Astrocyte (in vitro differentiated cells and primary cell): ENCODE data around the gene DACT3. TPM values are rescaled to one million over a fixed set of nuclear protein-coding genes. Genes with fewer than 3 reads are reported as not detected.

ENCODE experiments used
- DNase-seq: peaks from one replicate; pipeline ENCODE4 v3.0.0-alpha.2; 2010; ENCODE audit warnings: low read depth
- FAIRE-seq: peaks from 2 replicates; lab custom pipeline; 2011; peaks lifted over from hg19 to GRCh38; lab: Jason Lieb, UNC
- H2AFZ ChIP-seq: 2 replicates; pipeline ENCODE4 v1.6.0; 2012; ENCODE audit warnings: low read depth, low read length, inconsistent platforms
- H3K27ac ChIP-seq: 2 replicates; pipeline ENCODE4 v1.5.1; 2011; ENCODE audit warnings: low read depth, low read length, inconsistent platforms
- H3K27me3 ChIP-seq: 2 replicates; pipeline ENCODE4 v1.6.0; 2011; ENCODE audit warnings: low read length, inconsistent platforms; ENCODE audit not compliant: insufficient read depth
- H3K36me3 ChIP-seq: 2 replicates; pipeline ENCODE4 v1.5.1; 2011; ENCODE audit warnings: low read length, inconsistent platforms; ENCODE audit not compliant: insufficient read depth
- H3K4me1 ChIP-seq: 2 replicates; pipeline ENCODE4 v1.5.1; 2011; ENCODE audit warnings: low read length, inconsistent platforms; ENCODE audit not compliant: insufficient read depth
- H3K4me2 ChIP-seq: 2 replicates; pipeline ENCODE4 v1.6.0; 2012; ENCODE audit warnings: low read length, inconsistent platforms
- H3K4me3 ChIP-seq: 2 replicates; pipeline ENCODE4 v1.5.1; 2011; ENCODE audit warnings: low read depth, mild to moderate bottlenecking, low read length, inconsistent platforms; ENCODE audit not compliant: insufficient read depth
- H3K79me2 ChIP-seq: 2 replicates; pipeline ENCODE4 v1.6.0; 2012; ENCODE audit warnings: mild to moderate bottlenecking, low read length, inconsistent platforms; ENCODE audit not compliant: insufficient read depth
- H3K9ac ChIP-seq: 2 replicates; pipeline ENCODE4 v1.6.0; 2012; ENCODE audit warnings: mild to moderate bottlenecking, low read length, inconsistent platforms
- H3K9me3 ChIP-seq: 2 replicates; pipeline ENCODE4 v1.5.1; 2012; ENCODE audit warnings: low read depth, mild to moderate bottlenecking, low read length, inconsistent platforms; ENCODE audit not compliant: insufficient read depth
- H4K20me1 ChIP-seq: 2 replicates; pipeline ENCODE4 v1.6.0; 2012; ENCODE audit warnings: low read length, inconsistent platforms; ENCODE audit not compliant: insufficient read depth
- H3K27ac Mint-ChIP-seq: one replicate; pipeline ENCODE4 v1.8.0; 2021; ENCODE audit warnings: mild to moderate bottlenecking, mixed read lengths; ENCODE audit not compliant: unreplicated experiment
- H3K27me3 Mint-ChIP-seq: one replicate; pipeline ENCODE4 v1.8.0; 2021; ENCODE audit warnings: low read depth, mixed read lengths; ENCODE audit not compliant: unreplicated experiment
- H3K36me3 Mint-ChIP-seq: one replicate; pipeline ENCODE4 v1.8.0; 2021; ENCODE audit warnings: low read depth, mixed read lengths; ENCODE audit not compliant: unreplicated experiment
- H3K4me1 Mint-ChIP-seq: one replicate; pipeline ENCODE4 v1.8.0; 2021; ENCODE audit warnings: low read depth, mixed read lengths; ENCODE audit not compliant: unreplicated experiment
- H3K4me3 Mint-ChIP-seq: one replicate; pipeline ENCODE4 v1.8.0; 2021; ENCODE audit warnings: mild to moderate bottlenecking, moderate library complexity, mixed read lengths; ENCODE audit not compliant: unreplicated experiment
- H3K9me3 Mint-ChIP-seq: one replicate; pipeline ENCODE4 v1.8.0; 2021; ENCODE audit warnings: mild to moderate bottlenecking, mixed read lengths; ENCODE audit not compliant: unreplicated experiment
- EZH2 ChIP-seq: IDR thresholded peaks from 2 replicates; pipeline ENCODE4 v1.6.1; 2012; ENCODE audit warnings: mild to moderate bottlenecking, low read length, inconsistent platforms; ENCODE audit not compliant: insufficient read depth
- total RNA-seq: library from RNA; stranded (reverse); gene quantifications from 2 replicates; pipeline ENCODE4 v1.2.1, GENCODE V29; 2021
- TF ChIP-seq, protein P1 (sequence below): IDR thresholded peaks from 2 replicates; pipeline ENCODE4 v1.5.1; 2011; ENCODE audit warnings: low read depth, mild to moderate bottlenecking, inconsistent platforms, low read length, moderate library complexity; ENCODE audit not compliant: insufficient read depth

DACT3 gene
- total RNA-seq, 1 donor from 2014 or later = 19.8 TPM

DNA sequence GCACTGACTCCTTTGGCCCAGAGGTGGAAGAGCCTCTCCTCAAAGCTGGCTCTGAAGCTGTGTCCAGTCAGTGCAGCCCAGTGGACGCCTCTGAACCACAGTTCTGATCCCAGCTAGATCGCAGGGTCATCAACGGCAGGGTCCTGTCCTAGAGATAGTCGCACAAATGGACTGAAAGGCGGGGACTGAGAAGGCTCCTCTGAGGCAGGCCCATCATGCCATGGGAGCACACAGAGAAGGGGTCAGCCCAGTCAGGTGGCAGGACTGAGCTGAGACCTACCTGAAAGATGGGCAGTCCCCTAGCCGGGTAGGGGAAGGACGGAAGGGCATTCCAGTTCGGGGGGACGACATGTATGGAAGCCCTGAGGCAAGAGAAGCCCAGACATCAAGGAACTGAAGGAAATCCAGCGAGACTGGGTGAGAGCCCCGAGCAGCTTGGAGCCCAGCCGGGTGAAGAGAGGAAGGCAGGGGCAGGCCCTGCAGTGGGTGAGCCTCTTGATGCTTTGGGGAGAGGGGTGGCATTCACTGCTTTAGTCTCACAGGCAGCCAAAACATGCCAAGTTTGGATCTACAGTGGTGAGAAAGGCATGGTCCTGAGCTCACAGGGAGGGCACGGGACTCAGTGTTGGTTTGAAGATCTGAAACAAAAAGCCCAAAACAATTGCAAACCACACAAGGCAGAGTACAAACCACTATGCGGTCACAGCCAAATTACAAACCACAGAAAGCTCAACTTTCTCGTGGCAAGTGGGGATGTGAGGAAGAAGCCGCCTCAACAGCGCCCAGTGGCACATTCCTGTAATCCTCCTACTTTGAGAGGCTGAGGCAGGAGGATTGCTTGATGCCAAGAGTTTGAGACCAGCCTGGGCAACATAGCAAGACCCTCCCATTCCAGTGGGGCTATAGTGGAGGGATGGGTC, 49.9 kb downstream of the DACT3 start:
- no peak overlapping the region for H3K9ac ChIP-seq

DNA sequence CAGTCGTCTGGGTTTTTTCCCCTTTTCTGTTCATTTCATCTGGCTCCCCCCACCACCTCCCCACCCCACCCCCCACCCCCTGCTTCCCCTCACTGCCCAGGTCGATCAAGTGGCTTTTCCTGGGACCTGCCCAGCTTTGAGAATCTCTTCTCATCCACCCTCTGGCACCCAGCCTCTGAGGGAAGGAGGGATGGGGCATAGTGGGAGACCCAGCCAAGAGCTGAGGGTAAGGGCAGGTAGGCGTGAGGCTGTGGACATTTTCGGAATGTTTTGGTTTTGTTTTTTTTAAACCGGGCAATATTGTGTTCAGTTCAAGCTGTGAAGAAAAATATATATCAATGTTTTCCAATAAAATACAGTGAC, 50.6 kb downstream of the DACT3 start:
- FAIRE-seq (no peak), DNase-seq (no peak)
- peak overlapping the region; percentile 41 for H3K27ac Mint-ChIP-seq
- Histone ChIP-seq H3K36me3 (peaks cover 32% of the 10 kb centered on the region), H4K20me1 (peaks cover 69% of the 10 kb centered on the region), H3K9me3 (no peaks in the 10 kb centered on the region), H3K79me2 (peaks cover 13% of the 10 kb centered on the region), H3K4me1 (no peaks in the 10 kb centered on the region), H3K9ac (no peak overlapping the region), H3K27me3 (no peaks in the 10 kb centered on the region), H3K4me2 (no peak overlapping the region), H2AFZ (no peak overlapping the region), H3K27ac (no peak overlapping the region), H3K4me3 (no peak overlapping the region)
- peaks cover 30% of the 10 kb centered on the region for H3K36me3 Mint-ChIP-seq
- H3K9me3 Mint-ChIP-seq = peaks cover 1% of the 10 kb centered on the region
- H3K4me3 Mint-ChIP-seq = no peak overlapping the region
- no peak for TF ChIP-seq EZH2
- TF ChIP-seq, protein P1, sequence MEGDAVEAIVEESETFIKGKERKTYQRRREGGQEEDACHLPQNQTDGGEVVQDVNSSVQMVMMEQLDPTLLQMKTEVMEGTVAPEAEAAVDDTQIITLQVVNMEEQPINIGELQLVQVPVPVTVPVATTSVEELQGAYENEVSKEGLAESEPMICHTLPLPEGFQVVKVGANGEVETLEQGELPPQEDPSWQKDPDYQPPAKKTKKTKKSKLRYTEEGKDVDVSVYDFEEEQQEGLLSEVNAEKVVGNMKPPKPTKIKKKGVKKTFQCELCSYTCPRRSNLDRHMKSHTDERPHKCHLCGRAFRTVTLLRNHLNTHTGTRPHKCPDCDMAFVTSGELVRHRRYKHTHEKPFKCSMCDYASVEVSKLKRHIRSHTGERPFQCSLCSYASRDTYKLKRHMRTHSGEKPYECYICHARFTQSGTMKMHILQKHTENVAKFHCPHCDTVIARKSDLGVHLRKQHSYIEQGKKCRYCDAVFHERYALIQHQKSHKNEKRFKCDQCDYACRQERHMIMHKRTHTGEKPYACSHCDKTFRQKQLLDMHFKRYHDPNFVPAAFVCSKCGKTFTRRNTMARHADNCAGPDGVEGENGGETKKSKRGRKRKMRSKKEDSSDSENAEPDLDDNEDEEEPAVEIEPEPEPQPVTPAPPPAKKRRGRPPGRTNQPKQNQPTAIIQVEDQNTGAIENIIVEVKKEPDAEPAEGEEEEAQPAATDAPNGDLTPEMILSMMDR = no peak
- peaks cover 12% of the 10 kb centered on the region for H3K4me1 Mint-ChIP-seq
- no peaks in the 10 kb centered on the region for H3K27me3 Mint-ChIP-seq

More for the DNA sequence above, 49.9 kb downstream of the DACT3 start:
- peak; percentile 32 for FAIRE-seq
- peaks cover 62% of the 10 kb centered on the region for H4K20me1 ChIP-seq
- no peak overlapping the region for H3K4me3 ChIP-seq
- H3K27ac ChIP-seq = no peak overlapping the region
- Mint-ChIP-seq H3K4me3 (peak overlapping the region; percentile 57), H3K9me3 (peaks cover 1% of the 10 kb centered on the region), H3K4me1 (peaks cover 7% of the 10 kb centered on the region), H3K36me3 (peaks cover 27% of the 10 kb centered on the region), H3K27ac (peak overlapping the region; percentile 53), H3K27me3 (no peaks in the 10 kb centered on the region)
- peaks cover 5% of the 10 kb centered on the region for H3K79me2 ChIP-seq
- no peak overlapping the region for H2AFZ ChIP-seq
- no peaks in the 10 kb centered on the region for H3K27me3 ChIP-seq
- peaks cover 26% of the 10 kb centered on the region for H3K36me3 ChIP-seq
- H3K4me2 ChIP-seq = no peak overlapping the region
- H3K9me3 ChIP-seq = no peaks in the 10 kb centered on the region
- DNase-seq = peak; percentile 66
- TF ChIP-seq, protein P1 = no peak
- no peak for TF ChIP-seq EZH2
- H3K4me1 ChIP-seq = no peaks in the 10 kb centered on the region
